ENCODE measurements around the gene CDC42BPB.

Gene CDC42BPB

DNA sequence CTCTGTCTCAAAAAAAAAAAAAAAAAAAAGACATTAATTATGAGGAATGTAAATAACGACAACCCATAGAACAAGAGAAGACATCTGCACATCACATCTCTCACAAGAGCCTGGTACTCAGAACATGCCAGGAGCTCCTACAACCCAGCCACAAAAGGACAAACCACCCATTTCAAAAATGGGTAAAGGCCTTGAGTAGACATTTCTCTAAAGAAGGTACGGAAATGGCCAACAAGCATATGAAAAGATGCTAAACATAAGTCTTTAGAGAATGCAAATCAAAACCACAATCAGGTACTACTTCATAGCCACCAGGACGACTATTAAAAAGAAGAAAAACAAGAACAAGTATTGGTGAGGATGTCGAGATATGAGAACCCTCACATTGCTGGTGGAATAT, 121.6 kb downstream of the CDC42BPB start:
- Histone ChIP-seq H3K9me3 (ENCODE audit: insufficient read depth, low read length) (no peaks in the 10 kb centered on the region), H3K36me3 (ENCODE audit: insufficient read depth, insufficient read length, low read length) (peaks cover 51% of the 10 kb centered on the region), H3K4me1 (ENCODE audit: insufficient read depth, insufficient read length) (no peaks in the 10 kb centered on the region), H3K9ac (ENCODE audit: insufficient read length, low read depth) (no peak overlapping the region), H3K27me3 (ENCODE audit: insufficient read depth, insufficient read length) (peaks cover under 1% of the 10 kb centered on the region), H3K4me3 (ENCODE audit: insufficient read length, low read depth) (no peak overlapping the region)
- no peak for DNase-seq (ENCODE audit: low read depth, low spot score)
- TF ChIP-seq YY1 (IDR thresholded peaks at IDR 0.05; ENCODE audit: insufficient read depth, insufficient read length) (no peak), ZNF274 (IDR thresholded peaks at IDR 0.05; ENCODE audit: low read depth, low read length) (no peak), SUZ12 (IDR thresholded peaks at IDR 0.05; ENCODE audit: extremely low read depth, insufficient read depth, insufficient read length) (no peak)

DNA sequence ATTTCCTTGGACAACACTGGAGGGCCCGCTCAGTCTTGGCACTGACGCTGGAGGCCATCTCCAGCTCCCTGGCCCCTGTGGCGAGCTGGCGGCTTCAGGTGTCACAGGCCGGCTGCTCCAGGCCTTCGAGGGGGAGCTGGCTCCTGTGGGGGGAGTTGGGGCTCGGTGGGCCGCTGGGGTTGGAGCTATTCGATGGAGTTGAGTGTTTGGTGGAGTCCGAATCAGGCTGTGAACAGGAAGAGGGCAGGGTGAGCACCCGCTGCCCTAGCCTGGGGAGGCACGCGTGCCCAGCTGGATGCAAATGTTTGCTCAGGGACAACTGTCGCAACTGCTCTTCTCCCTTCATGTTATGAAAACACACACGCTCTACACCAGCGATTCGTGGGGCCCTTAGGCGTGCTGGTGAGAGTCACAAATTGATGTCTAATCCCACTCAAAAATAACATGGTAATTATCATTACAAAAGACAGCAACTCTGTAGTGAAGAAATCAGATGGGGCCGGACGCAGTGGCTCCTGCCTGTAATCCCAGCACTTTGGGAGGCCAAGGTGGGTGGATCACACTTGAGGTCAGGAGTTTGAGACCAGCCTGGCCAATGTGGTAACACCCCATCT, 123.6 kb downstream of the CDC42BPB start:
- Histone ChIP-seq H3K9me3 (ENCODE audit: insufficient read depth, low read length) (no peaks in the 10 kb centered on the region), H3K4me3 (ENCODE audit: insufficient read length, low read depth) (no peak overlapping the region), H3K4me1 (ENCODE audit: insufficient read depth, insufficient read length) (peaks cover 2% of the 10 kb centered on the region), H3K9ac (ENCODE audit: insufficient read length, low read depth) (no peak overlapping the region), H3K27me3 (ENCODE audit: insufficient read depth, insufficient read length) (peaks cover 19% of the 10 kb centered on the region), H3K36me3 (ENCODE audit: insufficient read depth, insufficient read length, low read length) (peaks cover 35% of the 10 kb centered on the region)
- TF ChIP-seq SUZ12 (IDR thresholded peaks at IDR 0.05; ENCODE audit: extremely low read depth, insufficient read depth, insufficient read length) (no peak), ZNF274 (IDR thresholded peaks at IDR 0.05; ENCODE audit: low read depth, low read length) (no peak), YY1 (IDR thresholded peaks at IDR 0.05; ENCODE audit: insufficient read depth, insufficient read length) (no peak)
- DNase-seq (ENCODE audit: low read depth, low spot score) = no peak

DNA sequence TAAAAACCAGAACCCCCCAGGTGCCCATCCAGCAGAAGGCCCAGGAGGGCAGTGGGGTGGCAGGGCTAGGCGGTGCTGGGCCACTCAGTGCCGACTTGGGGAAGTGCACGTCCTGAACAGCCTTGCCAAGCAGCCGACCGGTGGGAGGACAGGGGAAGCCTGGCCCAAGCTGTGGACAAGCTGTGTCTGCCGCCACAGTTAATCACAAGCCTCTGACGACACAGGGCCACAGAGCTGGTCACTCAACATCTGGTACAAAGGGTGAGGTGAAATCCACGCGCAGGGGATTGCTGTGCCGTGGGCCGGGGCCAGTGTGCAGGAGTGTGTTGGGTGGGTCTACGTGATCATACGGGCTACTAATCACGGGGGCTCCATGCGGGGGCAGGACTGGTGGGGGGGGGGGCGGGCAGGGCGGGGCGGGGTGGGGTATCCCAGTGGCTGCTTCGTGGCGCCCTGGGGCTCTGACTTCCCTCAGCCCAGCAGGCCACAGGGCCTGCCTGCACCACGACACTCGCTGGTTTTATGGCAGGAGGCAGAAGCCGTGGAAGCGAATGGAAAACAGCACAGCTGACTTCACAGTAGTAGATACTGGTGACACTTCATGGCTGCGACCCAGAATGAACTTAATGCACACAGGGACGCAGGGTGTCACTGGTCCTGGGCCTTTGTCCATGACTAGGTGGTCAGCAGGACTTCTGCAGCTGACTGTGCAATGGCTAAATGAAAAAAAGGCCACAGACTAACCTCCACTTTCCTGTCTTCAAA, 124.7 kb downstream of the CDC42BPB start:
- no peaks in the 10 kb centered on the region for H3K9me3 ChIP-seq (ENCODE audit: insufficient read depth, low read length)
- peaks cover 22% of the 10 kb centered on the region for H3K27me3 ChIP-seq (ENCODE audit: insufficient read depth, insufficient read length)
- H3K9ac ChIP-seq (ENCODE audit: insufficient read length, low read depth) = no peak overlapping the region
- H3K36me3 ChIP-seq (ENCODE audit: insufficient read depth, insufficient read length, low read length) = peaks cover 27% of the 10 kb centered on the region
- TF ChIP-seq ZNF274 (IDR thresholded peaks at IDR 0.05; ENCODE audit: low read depth, low read length) (no peak), YY1 (IDR thresholded peaks at IDR 0.05; ENCODE audit: insufficient read depth, insufficient read length) (no peak)
- H3K4me1 ChIP-seq (ENCODE audit: insufficient read depth, insufficient read length) = peaks cover 2% of the 10 kb centered on the region
- DNase-seq (ENCODE audit: low read depth, low spot score) = no peak
- H3K4me3 ChIP-seq (ENCODE audit: insufficient read length, low read depth) = no peak overlapping the region

DNA sequence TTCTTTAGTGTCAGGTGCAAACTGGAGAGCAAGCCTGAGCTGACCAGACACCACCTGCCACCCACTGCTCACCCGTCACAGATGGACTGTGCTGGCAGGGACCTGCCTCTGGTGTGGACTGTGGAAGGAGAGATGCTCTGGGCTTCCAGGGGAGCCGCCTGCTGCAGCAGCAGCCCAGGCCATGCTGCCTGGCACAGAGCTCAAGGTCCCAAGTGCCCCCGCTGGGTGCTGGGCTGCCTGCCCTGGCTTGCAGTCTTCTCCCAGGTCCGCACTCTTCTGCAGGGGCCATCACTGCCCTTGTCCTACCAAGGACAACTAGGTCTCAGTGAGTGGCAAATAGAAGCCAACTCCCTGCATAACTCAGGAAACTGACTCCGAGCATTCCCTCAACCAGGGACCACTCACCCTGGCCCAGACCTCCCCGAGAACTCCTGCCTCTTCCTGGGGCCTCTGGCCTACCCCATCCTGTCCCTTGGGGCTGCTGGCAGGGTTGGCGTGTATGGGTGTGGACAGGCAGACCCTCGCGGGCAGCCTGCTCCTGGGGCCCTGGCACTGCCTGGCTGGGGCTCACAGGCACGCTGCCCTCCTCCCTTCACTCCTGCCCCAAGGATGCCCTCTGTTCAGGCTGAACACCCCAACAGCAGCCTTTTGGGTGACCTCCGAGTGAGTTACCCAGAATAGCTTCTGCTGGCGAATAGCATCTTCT, 125.6 kb downstream of the CDC42BPB start:
- Histone ChIP-seq H3K27me3 (ENCODE audit: insufficient read depth, insufficient read length) (peaks cover 32% of the 10 kb centered on the region), H3K9me3 (ENCODE audit: insufficient read depth, low read length) (no peaks in the 10 kb centered on the region), H3K36me3 (ENCODE audit: insufficient read depth, insufficient read length, low read length) (peaks cover 25% of the 10 kb centered on the region), H3K4me3 (ENCODE audit: insufficient read length, low read depth) (no peak overlapping the region), H3K9ac (ENCODE audit: insufficient read length, low read depth) (no peak overlapping the region), H3K4me1 (ENCODE audit: insufficient read depth, insufficient read length) (peaks cover 2% of the 10 kb centered on the region)
- DNase-seq (ENCODE audit: low read depth, low spot score) = no peak
- TF ChIP-seq ZNF274 (IDR thresholded peaks at IDR 0.05; ENCODE audit: low read depth, low read length) (no peak), YY1 (IDR thresholded peaks at IDR 0.05; ENCODE audit: insufficient read depth, insufficient read length) (no peak), SUZ12 (IDR thresholded peaks at IDR 0.05; ENCODE audit: extremely low read depth, insufficient read depth, insufficient read length) (no peak)

DNA sequence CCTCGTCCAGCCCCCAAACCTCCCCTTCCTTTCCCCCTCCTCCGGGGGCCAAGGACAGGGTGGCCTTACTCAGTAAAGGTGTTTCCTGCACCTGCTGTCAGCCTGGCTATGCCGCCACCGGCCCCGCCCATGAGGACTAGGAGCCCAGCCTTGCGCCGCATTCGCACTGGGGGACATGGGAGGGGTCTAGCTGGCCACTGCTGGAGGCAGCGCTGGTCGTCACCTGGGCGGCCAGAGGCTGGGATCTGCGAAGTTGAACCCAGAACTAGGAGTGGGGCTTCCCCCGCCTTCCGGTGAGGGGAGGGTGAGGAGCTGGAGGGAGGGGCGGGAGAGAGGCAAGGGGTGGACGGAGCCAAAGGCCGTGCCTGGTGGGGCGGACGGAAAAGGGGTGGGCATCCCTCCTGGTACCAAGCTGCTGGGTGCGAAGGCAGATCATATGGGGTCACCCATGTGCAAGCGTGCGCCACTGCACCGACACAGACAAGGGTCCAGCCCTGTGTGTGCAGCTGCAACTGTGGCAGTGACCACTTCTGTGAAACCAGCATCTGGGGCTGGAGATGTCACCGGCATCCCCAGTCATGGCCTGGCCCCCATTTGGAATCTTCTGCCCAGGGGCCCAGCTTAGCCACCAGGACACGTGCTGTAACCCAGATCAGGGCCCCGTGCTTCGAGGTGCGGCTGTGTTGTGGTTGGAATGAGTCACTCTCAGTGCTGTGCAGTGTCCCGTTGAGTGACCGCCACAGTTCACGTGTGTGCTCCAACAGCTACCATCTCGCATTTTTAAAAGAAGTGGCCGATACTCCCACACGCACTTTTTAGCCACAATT, 126.4 kb downstream of the CDC42BPB start:
- H3K27me3 ChIP-seq (ENCODE audit: insufficient read depth, insufficient read length) = peaks cover 34% of the 10 kb centered on the region
- H3K36me3 ChIP-seq (ENCODE audit: insufficient read depth, insufficient read length, low read length) = peaks cover 25% of the 10 kb centered on the region
- no peak overlapping the region for H3K9ac ChIP-seq (ENCODE audit: insufficient read length, low read depth)
- TF ChIP-seq SUZ12 (IDR thresholded peaks at IDR 0.05; ENCODE audit: extremely low read depth, insufficient read depth, insufficient read length) (no peak), YY1 (IDR thresholded peaks at IDR 0.05; ENCODE audit: insufficient read depth, insufficient read length) (no peak), ZNF274 (IDR thresholded peaks at IDR 0.05; ENCODE audit: low read depth, low read length) (no peak)
- H3K4me1 ChIP-seq (ENCODE audit: insufficient read depth, insufficient read length) = peaks cover 2% of the 10 kb centered on the region
- H3K4me3 ChIP-seq (ENCODE audit: insufficient read length, low read depth) = no peak overlapping the region
- no peak for DNase-seq (ENCODE audit: low read depth, low spot score)
- no peaks in the 10 kb centered on the region for H3K9me3 ChIP-seq (ENCODE audit: insufficient read depth, low read length)

DNA sequence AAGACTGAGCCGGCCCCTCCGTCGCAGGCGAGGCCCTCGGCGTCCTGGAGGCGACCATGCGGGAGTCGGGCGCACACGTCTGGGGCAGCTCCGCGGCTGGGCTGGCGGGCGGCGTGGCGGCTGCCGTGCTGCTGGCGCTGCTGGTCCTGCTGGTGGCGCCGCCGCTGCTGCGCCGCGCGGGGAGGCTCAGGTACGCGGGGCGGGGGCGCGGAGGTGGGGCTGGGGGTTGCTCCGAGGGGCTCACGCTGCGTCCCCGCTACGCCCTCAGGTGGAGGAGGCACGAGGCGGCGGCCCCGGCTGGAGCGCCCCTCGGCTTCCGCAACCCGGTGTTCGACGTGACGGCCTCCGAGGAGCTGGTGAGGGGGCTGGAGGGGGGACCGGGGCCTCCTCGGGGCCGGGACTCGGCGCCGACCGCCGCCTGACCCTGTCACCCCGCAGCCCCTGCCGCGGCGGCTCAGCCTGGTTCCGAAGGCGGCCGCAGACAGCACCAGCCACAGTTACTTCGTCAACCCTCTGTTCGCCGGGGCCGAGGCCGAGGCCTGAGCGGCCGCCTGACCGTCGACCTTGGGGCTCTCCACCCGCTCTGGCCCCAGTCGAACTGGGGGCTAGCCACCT, 127.1 kb downstream of the CDC42BPB start:
- H3K4me3 ChIP-seq (ENCODE audit: insufficient read length, low read depth) = peak overlapping the region; percentile 58
- H3K27me3 ChIP-seq (ENCODE audit: insufficient read depth, insufficient read length) = peaks cover 34% of the 10 kb centered on the region

More for the DNA sequence above, 127.1 kb downstream of the CDC42BPB start:
- no peak for DNase-seq (ENCODE audit: low read depth, low spot score)
- Histone ChIP-seq H3K9ac (ENCODE audit: insufficient read length, low read depth) (no peak overlapping the region), H3K36me3 (ENCODE audit: insufficient read depth, insufficient read length, low read length) (peaks cover 25% of the 10 kb centered on the region), H3K9me3 (ENCODE audit: insufficient read depth, low read length) (no peaks in the 10 kb centered on the region), H3K4me1 (ENCODE audit: insufficient read depth, insufficient read length) (peaks cover 4% of the 10 kb centered on the region)
- TF ChIP-seq ZNF274 (IDR thresholded peaks at IDR 0.05; ENCODE audit: low read depth, low read length) (no peak), SUZ12 (IDR thresholded peaks at IDR 0.05; ENCODE audit: extremely low read depth, insufficient read depth, insufficient read length) (no peak), YY1 (IDR thresholded peaks at IDR 0.05; ENCODE audit: insufficient read depth, insufficient read length) (no peak)

All from NT2/D1 (cell line).